BJ (cell line): Measurements from ENCODE around the gene DLK1. TPM values are rescaled to one million over a fixed set of nuclear protein-coding genes. Genes with fewer than 3 reads are reported as not detected.

Experiments
- CTCF ChIA-PET: fragments of 350-600 bp; formaldehyde crosslinking; extraction: SDS; loops from one replicate; lab custom pipeline; 2021; ENCODE audit warnings: antibody characterized with exemption, inconsistent platforms; lab: Yijun Ruan, JAX
- POLR2A ChIA-PET: fragments of 300-600 bp; sonication (Branson Sonifier 250); formaldehyde crosslinking; extraction: SDS; loops from one replicate; lab custom pipeline; 2021; ENCODE audit warnings: antibody characterized with exemption; lab: Charles Lee
- DNase-seq: peaks from one replicate; pipeline ENCODE4 v3.0.0-alpha.2; 2011; ENCODE audit warnings: low read depth
- H3K27me3 ChIP-seq: 2 replicates; pipeline ENCODE4 v1.6.0; 2011; ENCODE audit warnings: low read length; ENCODE audit not compliant: control insufficient read depth, insufficient read depth
- H3K36me3 ChIP-seq: 2 replicates; pipeline ENCODE4 v1.5.1; 2011; ENCODE audit warnings: low read length; ENCODE audit not compliant: control insufficient read depth, insufficient read depth
- H3K4me3 ChIP-seq: 2 replicates; pipeline ENCODE4 v1.5.1; 2011; ENCODE audit warnings: low read depth, mild to moderate bottlenecking, control low read depth, low read length
- polyA plus RNA-seq: library from polyadenylated mRNA; depleted of rRNA; stranded (reverse); fragments of >200 nt; gene quantifications from 2 replicates; pipeline ENCODE4 v1.2.3, GENCODE V29; 2011
- TF ChIP-seq, protein P1 (sequence below): IDR thresholded peaks from 2 replicates; pipeline ENCODE4 v1.5.1; 2011; ENCODE audit warnings: low read depth, mild to moderate bottlenecking, control low read depth, inconsistent platforms, low read length, moderate library complexity; ENCODE audit not compliant: insufficient read depth

Gene DLK1
- polyA plus RNA-seq, 1 experiment, result not detected

DNA sequence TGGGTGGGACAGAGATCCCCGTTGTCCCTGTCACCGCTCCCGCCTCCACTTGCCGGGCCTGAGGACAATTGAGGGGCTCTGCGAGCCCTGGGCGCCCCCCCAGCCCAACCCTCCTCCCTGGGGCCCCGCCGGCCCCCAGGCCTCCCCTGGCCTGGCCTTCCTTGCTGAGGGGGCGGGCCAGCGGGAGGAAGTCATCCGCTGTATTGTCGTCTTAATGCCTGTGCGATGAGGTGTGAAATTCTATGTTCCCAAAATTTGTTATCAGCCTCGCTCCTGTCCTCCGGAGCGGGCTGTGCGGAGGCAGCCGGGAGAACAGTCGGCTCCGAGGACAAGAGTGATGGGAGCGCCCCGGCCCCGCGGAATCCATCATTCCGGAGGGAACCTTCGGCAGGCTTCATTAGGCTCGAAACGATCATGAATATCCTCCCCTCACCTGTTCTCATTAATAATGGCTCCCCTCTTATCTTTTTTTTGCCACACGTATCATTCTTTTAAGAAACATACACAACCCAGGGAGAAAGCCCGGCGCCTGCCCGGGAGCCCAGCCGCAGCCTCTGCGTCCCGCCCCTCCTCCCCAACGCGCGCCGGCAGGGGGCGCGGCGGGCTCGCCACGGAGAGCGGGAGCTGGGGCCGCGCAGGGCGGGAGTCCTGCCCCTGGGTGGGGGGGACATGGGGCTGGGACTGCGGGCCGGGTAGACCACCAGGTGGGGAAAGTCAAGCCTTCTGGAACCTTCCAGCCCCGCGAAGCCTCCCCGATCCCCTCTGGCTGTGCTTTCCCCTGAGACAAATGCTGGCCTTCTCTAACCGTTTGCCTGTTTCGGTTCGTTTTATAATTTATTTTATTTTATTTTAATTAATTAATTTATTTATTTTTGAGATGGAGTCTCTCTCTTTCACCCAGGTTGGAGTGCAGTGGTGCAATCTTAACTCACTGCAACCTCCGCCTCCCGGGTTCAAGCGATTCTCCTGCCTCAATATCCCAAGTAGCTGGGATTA is 17.1 kb upstream of the DLK1 start:
- H3K27me3 ChIP-seq, result peaks cover 22% of the 10 kb centered on the region
- no peak overlapping the region for H3K4me3 ChIP-seq
- POLR2A ChIA-PET, result no interaction called here
- DNase-seq, result no peak
- H3K36me3 ChIP-seq, result no peaks in the 10 kb centered on the region
- CTCF ChIA-PET, result interaction anchor here (0.9 kb wide), 1 partner anchor 46 kb away, joined by 3 read pairs; no protein-coding TSS in a partner anchor
- TF ChIP-seq, protein P1, sequence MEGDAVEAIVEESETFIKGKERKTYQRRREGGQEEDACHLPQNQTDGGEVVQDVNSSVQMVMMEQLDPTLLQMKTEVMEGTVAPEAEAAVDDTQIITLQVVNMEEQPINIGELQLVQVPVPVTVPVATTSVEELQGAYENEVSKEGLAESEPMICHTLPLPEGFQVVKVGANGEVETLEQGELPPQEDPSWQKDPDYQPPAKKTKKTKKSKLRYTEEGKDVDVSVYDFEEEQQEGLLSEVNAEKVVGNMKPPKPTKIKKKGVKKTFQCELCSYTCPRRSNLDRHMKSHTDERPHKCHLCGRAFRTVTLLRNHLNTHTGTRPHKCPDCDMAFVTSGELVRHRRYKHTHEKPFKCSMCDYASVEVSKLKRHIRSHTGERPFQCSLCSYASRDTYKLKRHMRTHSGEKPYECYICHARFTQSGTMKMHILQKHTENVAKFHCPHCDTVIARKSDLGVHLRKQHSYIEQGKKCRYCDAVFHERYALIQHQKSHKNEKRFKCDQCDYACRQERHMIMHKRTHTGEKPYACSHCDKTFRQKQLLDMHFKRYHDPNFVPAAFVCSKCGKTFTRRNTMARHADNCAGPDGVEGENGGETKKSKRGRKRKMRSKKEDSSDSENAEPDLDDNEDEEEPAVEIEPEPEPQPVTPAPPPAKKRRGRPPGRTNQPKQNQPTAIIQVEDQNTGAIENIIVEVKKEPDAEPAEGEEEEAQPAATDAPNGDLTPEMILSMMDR, result peak; percentile 12; the same call in 1 of the 2 replicates

DNA sequence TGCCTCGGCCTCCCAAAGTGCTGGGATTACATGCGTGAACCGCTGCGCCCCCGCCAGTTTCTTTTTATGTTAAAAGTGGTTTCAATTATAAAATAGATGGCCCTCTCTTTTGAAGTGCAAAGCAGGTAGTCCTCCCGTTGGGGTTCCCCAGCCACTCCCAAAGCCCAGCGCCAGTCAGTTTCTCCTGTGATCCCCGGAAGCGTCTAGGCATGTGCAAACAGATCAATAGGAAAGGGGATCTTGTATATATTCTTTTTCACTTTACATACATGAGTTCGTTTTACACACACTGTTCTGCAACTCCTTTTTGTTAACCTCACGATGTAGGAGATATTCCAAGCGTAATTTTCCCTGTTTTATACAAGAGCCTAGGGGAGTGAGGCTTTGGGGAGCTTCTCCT is 16.3 kb upstream of the DLK1 start:
- ChIA-PET CTCF (interaction anchor here (0.9 kb wide), 1 partner anchor 45 kb away, joined by 3 read pairs; no protein-coding TSS in a partner anchor), POLR2A (no interaction called here)
- TF ChIP-seq, protein P1, result no peak
- no peak overlapping the region for H3K4me3 ChIP-seq
- no peak for DNase-seq
- no peaks in the 10 kb centered on the region for H3K36me3 ChIP-seq
- H3K27me3 ChIP-seq, result peaks cover 18% of the 10 kb centered on the region

DNA sequence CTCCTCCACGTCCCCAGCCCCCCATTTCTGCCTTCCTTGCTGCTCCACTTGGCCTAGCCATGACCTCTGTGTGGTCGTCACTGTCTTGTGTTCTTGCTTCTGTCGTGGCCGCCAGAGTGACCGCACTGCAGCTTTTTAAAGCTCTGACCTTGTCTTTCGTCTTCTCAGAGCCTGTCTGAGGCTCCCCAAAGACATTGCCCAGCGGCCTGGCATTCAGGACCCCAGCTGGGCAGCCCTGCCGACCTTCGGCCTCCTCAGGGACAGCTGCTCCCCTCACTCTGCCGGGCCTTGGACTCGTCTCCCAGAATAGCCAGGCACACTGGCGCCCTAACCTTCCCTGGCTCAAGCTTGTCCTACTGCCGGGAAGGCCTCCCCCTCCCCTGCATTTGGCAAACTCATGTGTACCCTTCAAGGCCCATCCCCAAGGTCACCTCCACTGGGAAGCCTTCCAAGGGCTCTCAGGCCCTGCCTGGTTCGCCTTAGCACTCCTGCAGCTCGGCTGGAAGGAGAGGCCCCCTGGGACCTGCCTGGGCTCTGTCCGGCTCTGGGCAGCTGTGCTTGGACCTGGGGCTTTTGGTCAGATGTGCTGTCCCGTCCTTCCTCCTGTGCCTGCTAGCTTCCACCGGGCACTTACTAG is 15.7 kb upstream of the DLK1 start:
- TF ChIP-seq, protein P1, result no peak
- ChIA-PET POLR2A (no interaction called here), CTCF (no interaction called here)
- Histone ChIP-seq H3K4me3 (no peak overlapping the region), H3K36me3 (no peaks in the 10 kb centered on the region), H3K27me3 (peaks cover 18% of the 10 kb centered on the region)
- no peak for DNase-seq

DNA sequence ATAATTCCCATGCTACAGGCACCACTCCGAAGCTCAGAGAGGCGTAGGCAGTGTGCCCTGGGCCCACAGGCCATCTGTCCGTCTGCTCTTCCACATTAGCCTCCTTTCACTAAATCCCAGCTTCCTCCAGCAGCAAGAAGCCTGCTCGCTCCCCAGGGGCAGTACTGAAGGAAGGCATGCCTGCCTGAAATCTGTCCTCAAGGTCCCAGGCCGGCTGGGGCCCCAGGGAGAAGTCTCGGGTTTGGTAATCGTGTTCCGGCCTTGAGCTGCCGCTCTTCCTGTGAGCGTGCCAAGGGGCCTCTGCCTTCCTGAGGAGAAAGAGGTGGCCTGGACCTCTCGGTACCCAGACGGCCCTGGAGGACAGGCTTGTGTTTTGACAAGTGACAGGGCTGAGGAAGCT is 15.2 kb upstream of the DLK1 start:
- DNase-seq, result no peak
- TF ChIP-seq, protein P1, result no peak
- no peak overlapping the region for H3K4me3 ChIP-seq
- CTCF ChIA-PET, result no interaction called here
- POLR2A ChIA-PET, result no interaction called here
- peaks cover 18% of the 10 kb centered on the region for H3K27me3 ChIP-seq
- no peaks in the 10 kb centered on the region for H3K36me3 ChIP-seq

DNA sequence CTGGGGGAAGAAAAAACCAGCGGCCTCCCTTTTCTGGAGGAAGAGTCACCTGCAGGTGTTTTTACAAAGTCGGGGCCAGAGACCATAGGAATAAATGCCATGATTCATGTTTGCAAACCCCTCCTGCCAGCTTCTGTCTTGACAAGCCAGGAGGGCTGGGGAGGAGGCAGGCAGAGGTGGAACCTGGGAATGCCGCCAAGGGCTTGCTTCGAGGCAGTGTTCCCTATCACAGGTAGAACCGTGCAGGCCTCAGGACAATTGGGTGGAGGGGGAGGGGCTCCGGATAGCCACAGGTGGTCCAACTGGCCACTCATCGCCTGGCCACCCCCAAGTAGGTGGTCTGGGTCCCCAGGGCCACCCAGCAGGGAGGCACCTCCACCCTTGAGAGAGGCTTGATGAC is 14.2 kb upstream of the DLK1 start:
- DNase-seq, result no peak
- CTCF ChIA-PET, result no interaction called here
- POLR2A ChIA-PET, result no interaction called here
- peaks cover 20% of the 10 kb centered on the region for H3K27me3 ChIP-seq
- no peak overlapping the region for H3K4me3 ChIP-seq
- no peaks in the 10 kb centered on the region for H3K36me3 ChIP-seq
- TF ChIP-seq, protein P1, result no peak
